ENCODE results near the gene FMN1.
"Not testable (repeated sequence)": the region's sequence is repeated elsewhere in the genome, so short reads cannot be mapped to it uniquely, and the experiment has no call there.

The FMN1 gene

DNA sequence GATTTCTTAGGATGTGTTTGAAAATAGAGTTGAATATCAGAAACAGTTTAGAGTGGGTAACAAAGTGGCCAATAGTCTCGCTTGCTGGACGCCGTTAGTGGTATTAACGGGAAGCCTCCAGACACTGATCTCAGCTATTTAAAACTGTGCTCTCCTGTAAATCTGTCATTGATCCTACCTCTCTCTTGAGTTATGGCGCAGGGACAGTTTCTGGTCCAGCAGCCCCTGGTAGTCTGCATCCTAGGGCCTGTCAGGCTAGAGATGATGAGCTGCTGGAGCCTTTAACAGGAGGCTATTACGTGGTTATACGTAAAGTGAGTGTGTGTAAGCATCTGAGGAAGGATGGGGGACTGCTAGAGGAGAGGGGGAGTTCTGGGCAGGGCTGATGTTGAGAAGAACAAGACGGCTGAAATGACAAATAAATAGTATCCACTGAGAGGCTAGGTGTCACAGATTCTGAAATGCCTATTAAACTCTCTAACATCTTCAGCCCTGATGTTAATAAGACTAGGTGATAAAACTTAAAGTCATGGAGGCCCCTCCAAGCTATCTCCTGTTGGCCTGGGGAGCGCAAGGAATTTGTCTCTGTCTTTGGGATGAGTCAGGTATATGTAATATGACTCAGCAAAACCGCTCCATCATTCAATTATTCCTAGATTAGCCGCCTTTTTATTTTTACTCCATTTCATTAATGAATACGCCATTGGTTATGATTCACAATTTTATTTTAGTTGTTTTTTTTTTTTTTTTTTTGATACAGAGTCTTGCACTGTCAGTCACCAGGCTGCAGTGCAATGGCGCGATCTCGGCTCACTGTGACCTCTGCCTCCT, 321.0 kb downstream of the FMN1 start:
- DNase-seq: no peak

DNA sequence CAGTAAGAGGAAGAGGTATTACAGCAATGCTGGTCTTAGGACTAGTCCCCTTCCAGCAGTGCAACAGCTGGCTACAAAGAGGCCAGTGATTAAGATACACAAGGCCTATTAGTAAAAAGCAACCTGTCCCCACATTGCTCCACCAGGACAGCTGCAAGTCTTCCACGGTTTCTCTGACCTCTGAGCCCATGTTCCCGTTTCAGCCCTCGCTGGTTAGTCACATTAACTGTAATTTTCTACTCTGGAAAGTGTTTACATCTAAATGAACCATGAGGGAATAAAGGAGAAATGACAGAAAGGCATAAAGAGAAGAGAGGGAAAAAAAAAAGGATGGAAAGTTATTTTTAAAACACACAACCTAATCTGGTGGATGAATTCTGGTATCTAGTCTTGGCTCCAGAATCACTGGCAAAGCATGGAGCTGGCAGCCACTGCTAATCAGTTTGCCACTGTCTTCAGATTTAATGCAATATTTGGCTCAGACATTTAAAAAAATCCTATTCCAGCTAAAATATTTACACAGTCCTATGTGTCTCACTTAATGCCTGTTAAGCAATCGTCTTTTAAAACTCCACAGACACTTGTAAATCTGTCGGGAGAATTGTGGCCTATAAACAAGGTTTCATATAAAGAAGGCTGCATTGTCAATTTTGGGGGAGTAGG, 321.8 kb downstream of the FMN1 start:
- no peak for DNase-seq

DNA sequence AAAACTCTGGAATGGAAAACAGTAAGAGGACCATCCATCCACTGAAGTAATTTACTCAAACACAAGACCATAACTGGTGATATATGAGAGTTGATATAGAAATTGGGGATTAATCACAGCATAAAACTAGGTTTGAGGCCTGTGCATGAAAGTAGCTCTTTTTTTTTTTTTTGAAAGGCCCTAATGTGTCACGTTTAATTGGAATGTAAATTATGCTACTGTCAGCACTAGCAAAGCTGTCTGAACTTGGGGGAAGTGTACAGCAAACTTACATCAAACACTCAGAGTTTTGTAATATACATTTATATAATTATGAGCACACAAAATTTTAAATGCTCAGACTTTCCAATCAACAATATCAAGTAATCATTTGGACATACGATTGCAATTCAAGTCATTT, 322.6 kb downstream of the FMN1 start:
- DNase-seq: no peak

GRCh38 chr15:32870240-32871033, 324.1 kb downstream of the FMN1 start:
- DNase-seq: no peak

DNA sequence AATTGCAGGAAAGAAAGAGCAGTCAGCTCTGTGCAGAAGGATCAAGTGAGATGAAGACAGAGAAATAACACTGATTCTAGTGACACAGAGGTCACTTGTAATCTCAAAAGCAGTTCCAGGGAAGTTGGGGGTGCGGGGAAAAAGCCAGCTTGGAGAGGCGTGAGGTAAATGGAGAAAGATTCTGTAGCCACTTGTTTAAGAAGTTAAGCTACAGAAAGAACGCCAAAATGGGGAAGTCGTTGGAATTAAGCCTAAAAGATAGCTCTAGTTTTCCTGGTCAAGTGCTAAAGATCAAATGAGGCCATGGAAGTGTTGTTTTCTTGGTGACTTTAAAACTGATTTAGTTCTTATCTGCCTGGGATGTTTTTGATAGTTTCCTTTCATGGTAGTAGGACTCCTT, 324.7 kb downstream of the FMN1 start:
- no peak for DNase-seq

DNA sequence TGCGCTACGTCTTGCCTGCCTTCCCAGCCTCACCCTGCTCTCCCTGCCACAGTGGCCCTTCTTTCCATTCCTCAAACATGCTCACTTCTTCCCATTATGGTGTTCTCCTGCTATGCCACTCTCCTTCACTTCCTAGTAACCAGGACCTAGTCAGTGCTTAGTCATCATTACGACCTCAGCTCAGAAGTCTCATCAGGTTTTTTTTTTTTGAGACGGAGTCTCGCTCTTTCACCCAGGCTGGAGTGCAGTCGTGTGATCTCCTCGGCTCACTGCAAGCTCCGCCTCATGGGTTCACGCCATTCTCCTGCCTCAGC, 327.2 kb downstream of the FMN1 start:
- DNase-seq: no peak

DNA sequence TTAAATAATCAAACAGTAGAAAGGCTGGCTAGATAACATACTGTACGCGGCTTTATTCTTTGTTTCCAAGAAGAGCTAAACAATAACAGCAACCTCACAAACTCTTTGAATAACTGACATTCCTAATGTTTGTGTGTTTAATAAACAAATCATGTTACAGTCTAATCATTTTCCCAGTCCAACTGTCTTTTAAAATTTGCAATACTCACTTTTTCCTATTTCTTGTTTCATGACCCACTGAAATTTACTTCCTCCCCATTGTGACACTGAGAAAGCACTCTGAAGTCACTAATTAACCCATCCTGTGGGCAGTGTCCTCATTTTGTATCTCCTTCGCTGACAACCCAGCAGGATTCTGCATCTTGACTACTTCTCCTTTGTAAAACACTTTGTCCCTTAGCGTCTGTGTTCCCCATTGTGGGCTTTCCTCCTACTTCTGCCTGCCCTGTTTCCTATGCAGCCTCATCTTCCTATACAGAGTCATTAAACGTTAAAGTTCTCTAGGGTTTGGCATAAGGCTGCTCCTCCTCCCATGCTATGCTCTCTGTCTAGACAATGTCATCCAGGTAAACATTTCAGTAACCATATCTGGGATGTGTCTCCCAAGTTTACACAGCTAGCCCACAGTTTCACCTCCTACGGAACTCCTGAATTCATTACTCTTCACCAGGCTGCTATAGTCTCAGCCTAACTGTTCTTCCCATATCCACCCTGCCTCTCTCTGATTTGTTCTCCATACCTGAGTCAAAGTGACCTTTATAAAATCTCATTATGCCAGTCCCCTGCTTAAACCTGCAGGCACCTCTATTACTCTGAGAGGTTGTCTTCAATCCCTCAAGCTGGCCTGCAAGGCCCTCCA, 327.8 kb downstream of the FMN1 start:
- DNase-seq: peak; percentile 3 to 18

- no peak for DNase-seq
These were observed 329.7 kb downstream of the FMN1 start for GRCh38 chr15:32864841-32865240.

DNA sequence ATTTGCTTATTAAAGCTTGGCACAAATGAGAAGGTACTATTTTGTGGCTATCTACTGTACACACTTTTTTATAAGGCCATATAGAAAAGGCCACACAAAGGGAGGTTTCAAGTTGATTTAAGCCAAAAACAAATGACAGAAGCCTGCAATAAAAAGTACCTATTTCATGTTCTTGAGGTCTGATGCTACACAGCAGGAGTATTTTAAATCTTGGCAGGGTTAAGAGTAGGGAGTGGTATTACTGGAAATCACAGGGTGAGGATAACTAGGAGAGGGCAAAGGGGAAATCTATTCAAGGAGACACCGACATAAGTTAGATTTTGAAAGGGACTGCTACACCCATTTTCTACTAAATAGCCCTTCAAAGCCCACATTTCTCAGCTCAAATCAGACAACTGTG, 330.5 kb downstream of the FMN1 start:
- no peak for DNase-seq

DNA sequence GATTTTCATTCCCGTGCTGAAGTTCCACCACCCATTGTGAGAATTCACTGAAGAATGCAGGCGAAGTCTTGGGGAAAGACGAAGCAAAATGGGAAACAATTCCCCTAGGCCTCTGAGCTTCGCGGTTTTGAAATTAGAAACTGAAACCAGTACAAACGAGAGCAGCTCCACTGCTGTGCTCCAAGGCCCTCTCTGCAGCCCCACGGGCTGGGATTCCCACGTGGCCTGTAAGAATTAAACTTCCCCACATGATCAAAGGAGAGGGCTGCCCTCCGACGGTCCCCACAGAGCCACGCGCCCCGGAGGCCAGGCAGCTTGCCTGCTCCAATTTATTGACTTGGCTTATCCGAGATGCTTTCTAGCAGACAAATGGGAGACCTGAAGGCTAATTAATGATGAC, 332.8 kb downstream of the FMN1 start:
- DNase-seq: no peak

GRCh38 chr15:32861174-32861573, 333.3 kb downstream of the FMN1 start:
- DNase-seq: no peak

GRCh38 chr15:32859996-32860395, 334.5 kb downstream of the FMN1 start:
- DNase-seq: no peak

- no peak for DNase-seq
These were observed 335.3 kb downstream of the FMN1 start for GRCh38 chr15:32859251-32859650.

- DNase-seq: no peak
These were observed 336.8 kb downstream of the FMN1 start for GRCh38 chr15:32857732-32858131.

- DNase-seq: no peak
These were observed 337.8 kb downstream of the FMN1 start for GRCh38 chr15:32856753-32857152.

- DNase-seq: no peak
These were observed 338.6 kb downstream of the FMN1 start for GRCh38 chr15:32855942-32856341.

DNA sequence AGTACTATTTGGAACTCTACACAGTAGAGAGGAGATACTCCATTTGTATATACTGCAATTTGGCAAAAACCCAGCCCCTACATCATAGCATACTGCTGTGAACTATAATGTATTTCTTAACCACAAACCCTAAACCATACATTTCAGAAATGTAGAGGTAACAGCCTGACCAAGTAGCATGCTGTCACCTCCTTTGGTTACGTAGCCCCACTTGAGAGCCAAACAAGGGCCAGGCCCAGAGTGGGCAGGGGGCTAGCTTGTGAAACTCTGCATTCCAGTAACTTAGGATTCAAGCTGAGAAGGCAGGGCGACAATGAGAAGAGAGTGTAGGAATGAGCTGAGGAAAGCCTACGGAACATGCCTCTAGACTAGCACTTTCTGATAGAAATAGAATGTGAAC, 340.9 kb downstream of the FMN1 start:
- no peak for DNase-seq

- no peak for DNase-seq
These were observed 341.7 kb downstream of the FMN1 start for GRCh38 chr15:32852771-32853170.

GRCh38 chr15:32852017-32852416, 342.5 kb downstream of the FMN1 start:
- no peak for DNase-seq

DNA sequence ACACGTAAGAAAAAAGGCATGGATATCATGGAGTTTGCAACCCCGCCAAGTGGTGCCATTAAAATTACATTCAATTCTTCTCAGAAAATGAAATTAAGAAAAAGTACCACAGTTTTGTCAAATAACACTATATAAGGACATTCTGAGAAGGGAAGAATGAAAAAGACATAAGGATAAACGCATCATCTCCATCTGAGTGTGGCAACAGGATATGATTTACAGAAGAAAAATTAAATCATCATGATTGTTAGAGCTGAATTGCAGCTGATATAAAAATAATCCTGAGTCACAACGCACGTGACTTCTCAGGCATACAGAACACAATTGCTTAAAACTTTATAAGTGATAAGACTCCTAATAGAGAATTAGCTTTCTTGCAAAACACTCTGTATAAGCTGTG, 342.9 kb downstream of the FMN1 start:
- DNase-seq: no peak

- DNase-seq: no peak
These were observed 344.5 kb downstream of the FMN1 start for GRCh38 chr15:32849769-32850668.

DNA sequence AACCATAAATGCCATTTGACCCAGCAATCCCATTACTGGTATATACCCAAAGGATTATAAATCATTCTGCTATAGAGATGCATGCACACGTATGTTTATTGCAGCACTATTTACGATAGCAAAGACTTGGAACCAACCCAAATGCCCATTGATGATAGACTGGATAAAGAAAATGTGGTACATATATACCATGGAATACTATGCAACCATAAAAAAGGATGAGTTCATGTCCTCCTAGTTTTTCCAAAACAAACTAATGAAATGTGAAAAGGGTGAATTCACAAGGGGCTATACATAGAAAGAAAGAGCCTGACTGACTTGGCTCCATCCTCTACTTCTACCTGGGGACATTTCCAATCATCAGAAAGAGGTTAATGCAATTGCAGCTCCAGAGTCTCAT, 347.8 kb downstream of the FMN1 start:
- not testable (repeated sequence) for DNase-seq

Data from CD4-positive, alpha-beta T cell treated with Interleukin-4 for 1 hour (primary cell).